GM23338 (cell line): ENCODE measurements around the gene DEK.

ENCODE experiments used
- CREB1 ChIP-seq: fragments of 250-450 bp; sonication (Bioruptor Pico); IDR thresholded peaks from 2 replicates; pipeline ENCODE4 v1.5.0; 2020; ENCODE audit warnings: low read depth, mild to moderate bottlenecking, moderate library complexity
- CTCF ChIP-seq, 2 experiments: fragments of 200-600 bp in 1 of 2; sonication (generic) in 1 of 2; conservative IDR thresholded peaks; 2 replicates each; pipeline versions ENCODE4 v1.5.1 to v1.6.1; 2016 to 2017; ENCODE audit warnings: antibody characterized with exemption in 2 of 2, low read depth in 2 of 2, mild to moderate bottlenecking in 2 of 2, moderate library complexity in 1 of 2
- EZH2 ChIP-seq: fragments of 200-600 bp; sonication (generic); IDR thresholded peaks from one replicate; pipeline ENCODE4 v1.8.0; 2017; ENCODE audit warnings: antibody characterized with exemption, mild to moderate bottlenecking, low read depth; ENCODE audit not compliant: unreplicated experiment
- EZH2phosphoT487 ChIP-seq: fragments of 200-600 bp; sonication (generic); IDR thresholded peaks from one replicate; pipeline ENCODE4 v1.8.1; 2018; ENCODE audit warnings: antibody characterized with exemption; ENCODE audit not compliant: unreplicated experiment
- JUNB ChIP-seq: IDR thresholded peaks from one replicate; pipeline ENCODE4 v1.6.1; 2016; ENCODE audit warnings: antibody characterized with exemption; ENCODE audit not compliant: unreplicated experiment
- POLR2AphosphoS5 ChIP-seq: IDR thresholded peaks from 2 replicates; pipeline ENCODE4 v1.6.1; 2016; ENCODE audit warnings: antibody characterized with exemption, low read depth
- REST ChIP-seq: IDR thresholded peaks from one replicate; pipeline ENCODE4 v1.6.1; 2018; ENCODE audit warnings: antibody characterized with exemption; ENCODE audit not compliant: unreplicated experiment

GRCh38 chr6:18234564-18234963 is 29.8 kb downstream of the DEK start:
- TF ChIP-seq CTCF (conservative IDR thresholded peaks at IDR 0.05; ENCODE audit: low read depth in 2 of 2), result no peak
- no peak for TF ChIP-seq POLR2AphosphoS5
- TF ChIP-seq CREB1 (CRISPR knock-in tag), result no peak
- no peak for TF ChIP-seq EZH2
- no peak for TF ChIP-seq REST
- no peak for TF ChIP-seq EZH2phosphoT487
- TF ChIP-seq JUNB, result no peak
